Heart right ventricle (tissue), 16 donors: Measurements from ENCODE around the gene MGAM2. TPM values are rescaled to one million over a fixed set of nuclear protein-coding genes. Genes with fewer than 3 reads are reported as not detected.

ENCODE experiments used
- ATAC-seq, 8 donors: fragments of 200-7000 bp; cut with Tn5 transposase; one replicate each; pipeline ENCODE4 v1.9.1; 2020; ENCODE audit warnings: mild to moderate bottlenecking in 8 of 8, moderate library complexity in 8 of 8, moderate number of reproducible peaks in 1 of 8
- DNase-seq, 2 donors: peaks; one replicate each; pipeline ENCODE4 v3.0.0-alpha.2; 2020
- H3K27ac ChIP-seq, 10 donors: fragments of 200-600 bp; sonication (generic) in 2 of 10; one replicate each; pipeline versions ENCODE4 v1.5.0 to v1.8.0; 2020 to 2022; ENCODE audit warnings: mild to moderate bottlenecking in 3 of 10
- H3K27me3 ChIP-seq, 7 donors: fragments of 200-600 bp; one replicate each; pipeline ENCODE4 v1.8.0; 2021 to 2022; ENCODE audit warnings: mild to moderate bottlenecking in 2 of 7
- H3K36me3 ChIP-seq, 9 donors: fragments of 200-600 bp; sonication (generic) in 1 of 9; one replicate each; pipeline versions ENCODE4 v1.5.0 to v1.8.0; 2020 to 2022; ENCODE audit warnings: mild to moderate bottlenecking in 2 of 9
- H3K4me1 ChIP-seq, 9 donors: fragments of 200-600 bp; sonication (generic) in 1 of 9; one replicate each; pipeline versions ENCODE4 v1.5.0 to v1.8.0; 2020 to 2022; ENCODE audit warnings: mild to moderate bottlenecking in 4 of 9
- H3K4me3 ChIP-seq, 10 donors: fragments of 200-600 bp; sonication (generic) in 2 of 10; one replicate each; pipeline versions ENCODE4 v1.5.0 to v1.8.0; 2020 to 2022; ENCODE audit warnings: mild to moderate bottlenecking in 7 of 10, moderate library complexity in 2 of 10
- H3K9me3 ChIP-seq, 11 donors: fragments of 200-600 bp in 10 of 11; sonication (generic) in 2 of 11; one replicate each; pipeline versions ENCODE4 v1.5.0 to v1.8.0; 2013 to 2022; ENCODE audit warnings: mild to moderate bottlenecking in 2 of 11, control low read depth in 1 of 11, moderate library complexity in 1 of 11
- CTCF ChIP-seq, 9 donors: fragments of 200-600 bp; sonication (generic) in 2 of 9; IDR thresholded peaks; one replicate each; pipeline versions ENCODE4 v1.5.0 to v1.8.0; 2021 to 2022; ENCODE audit warnings: antibody characterized with exemption in 9 of 9, mild to moderate bottlenecking in 5 of 9, moderate library complexity in 1 of 9
- WGBS, 2 donors: extraction: QIAGEN DNeasy Blood & Tissue Kit; methylation state at CpG; one replicate each; pipeline ENCODE4 v1.1.7; 2013; ENCODE audit warnings: inconsistent platforms in 1 of 2; 5-methylcytosine and 5-hydroxymethylcytosine counted together
- intact Hi-C, 10 donors: fragments of 100-400 bp; cut with DNase I; formaldehyde crosslinking; loops; one replicate each; pipeline versions ENCODE4 v1.11.1 to v1.14.2; 2022
- polyA plus RNA-seq, 2 donors: library from polyadenylated mRNA; stranded (reverse); fragments of 200-250 nt; gene quantifications; one replicate each; pipeline ENCODE4 v1.2.3, GENCODE V29; 2013
- total RNA-seq, 10 donors: library from RNA; stranded (reverse); fragmentation: NEBNext Ultra II Directional in 3 of 10; extraction: Animal tissue kit (Norgen Biotek cat#: 25700) in 3 of 10; gene quantifications; one replicate each; pipeline versions ENCODE4 v1.2.1 to v1.2.4, GENCODE V29; 2021 to 2023
- donor health status: Arrhythmogenic right ventricular cardiomyopathy.
- donor health status: ischemic (EF 13 %, LVEDD 7.1; RV severe dilation, severe dysfunction).
- donor health status: healthy with polysubstance abuse.
- donor health status: DM: no; HTN: yes; CAD: no.
- donor health status: DM: no; HTN: no; CAD: no.
- donor health status: ischemic (EF 25% LVEDD 6.9; RV normal size, moderate dysfunction).
- donor health status: ischemic (EF 25% LVEDD 5.7; RV mildly dilated, moderate dysfunction).
- donor health status: healthy.
- donor health status: DM: yes; HTN: yes; CAD: no.
- donor health status: Ischemic cardiomyopathy.
- donor health status: ischemic (EF 35%, LVEDD 5.7; RV mildly dilated, moderate dysfunction).
- donor health status: nonischemic (EF 11% LVEDD 7.7; RV severe dilation, severe dysfunction).
- donor health status: DM: yes; HTN: yes; CAD: no.
- donor health status: PGD.
- donor health status: ischemic (EF 29% LVEDD 5.4; RV normal size, mild dysfunction).
- donor health status: nonischemic (EF 23%, LVEDD 6.1; RV moderate dilation, normal function).

Gene MGAM2
- total and polyA plus RNA-seq, 12 donors: 0.05 to 0.09 (median 0.08) TPM; not detected in 9

GRCh38 chr7:142196066-142196840 lies 84.7 kb downstream of the MGAM2 start:
- ATAC-seq: no peak
- Histone ChIP-seq H3K27ac (no peak overlapping the region), H3K4me1 (no peaks in the 10 kb centered on the region), H3K36me3 (no peaks in the 10 kb centered on the region), H3K9me3 (no peaks in the 10 kb centered on the region), H3K27me3 (peaks cover 0 to 5% (median 0%) of the 10 kb centered on the region in 7 donors), H3K4me3 (no peak overlapping the region)
- intact Hi-C loops: no loop called here
- no peak for DNase-seq
- no peak for TF ChIP-seq CTCF (IDR thresholded peaks at IDR 0.05)
- 72 to 75% methylated on average over 9 of the region's 9 CpGs for WGBS, 2 donors

GRCh38 chr7:142200206-142200605 lies 88.7 kb downstream of the MGAM2 start:
- DNase-seq (no peak), ATAC-seq (no peak)
- H3K36me3 ChIP-seq: no peaks in the 10 kb centered on the region
- H3K27ac ChIP-seq: no peak overlapping the region
- no peaks in the 10 kb centered on the region for H3K27me3 ChIP-seq
- no peaks in the 10 kb centered on the region for H3K4me1 ChIP-seq
- intact Hi-C loops: no loop called here
- H3K9me3 ChIP-seq: no peaks in the 10 kb centered on the region
- H3K4me3 ChIP-seq: no peak overlapping the region
- WGBS, 2 donors: 78 to 82% methylated on average over 1 of the region's 1 CpG
- TF ChIP-seq CTCF (IDR thresholded peaks at IDR 0.05): no peak

- Histone ChIP-seq H3K36me3 (no peaks in the 10 kb centered on the region), H3K4me3 (no peak overlapping the region), H3K9me3 (no peaks in the 10 kb centered on the region), H3K27me3 (peaks cover 0 to 13% (median 5%) of the 10 kb centered on the region in 7 donors), H3K4me1 (no peaks in the 10 kb centered on the region), H3K27ac (no peak overlapping the region)
- TF ChIP-seq CTCF (IDR thresholded peaks at IDR 0.05): no peak
- WGBS, 2 donors: 33 to 36% methylated on average over 1 of the region's 1 CpG
- no peak for DNase-seq
- intact Hi-C loops: no loop called here
- ATAC-seq: no peak
Measured at GRCh38 chr7:142228537-142229104, 117.1 kb downstream of the MGAM2 start.

- H3K4me3 ChIP-seq: no peak overlapping the region
- intact Hi-C loops: no loop called here
- 12 to 13% methylated on average over 7 of the region's 7 CpGs for WGBS, 2 donors
- H3K27ac ChIP-seq: no peak overlapping the region
- no peaks in the 10 kb centered on the region for H3K4me1 ChIP-seq
- no peaks in the 10 kb centered on the region for H3K36me3 ChIP-seq
- peaks cover 0 to 13% (median 5%) of the 10 kb centered on the region in 7 donors for H3K27me3 ChIP-seq
- ATAC-seq (no peak), DNase-seq (peak in 1 of 2 donors; percentile 14)
- peaks cover 0 to 6% (median 0%) of the 10 kb centered on the region in 11 donors for H3K9me3 ChIP-seq
- TF ChIP-seq CTCF (IDR thresholded peaks at IDR 0.05): no peak
Measured at GRCh38 chr7:142231716-142232115, 120.2 kb downstream of the MGAM2 start.
